Iris pigment epithelial cell (primary cell): ENCODE measurements around the gene HOXA5.

Source experiments
- DNase-seq: peaks from one replicate; pipeline ENCODE4 v3.0.0-alpha.2; 2011; ENCODE audit warnings: low read depth

HOXA5 gene

GRCh38 chr7:27159266-27160144 is 16.0 kb upstream of the HOXA5 start:
- DNase-seq, result no peak

GRCh38 chr7:27158436-27159265 is 15.2 kb upstream of the HOXA5 start:
- no peak for DNase-seq

GRCh38 chr7:27157702-27158431 is 14.4 kb upstream of the HOXA5 start:
- no peak for DNase-seq

GRCh38 chr7:27156916-27157701 is 13.6 kb upstream of the HOXA5 start:
- no peak for DNase-seq

- DNase-seq, result no peak
Measured at GRCh38 chr7:27156508-27156898, 13.0 kb upstream of the HOXA5 start, which contains the start of gene HOXA7. Gene HOXA7 (minus strand): TSS chr7:27156675. CDS start chr7:27156545, 130 bp downstream.

GRCh38 chr7:27155816-27156507 is 12.5 kb upstream of the HOXA5 start:
- no peak for DNase-seq

- DNase-seq, result no peak
Measured at GRCh38 chr7:27154901-27155815, 11.7 kb upstream of the HOXA5 start.

- no peak for DNase-seq
Measured at GRCh38 chr7:27154369-27154768, 10.9 kb upstream of the HOXA5 start.

- no peak for DNase-seq
Measured at GRCh38 chr7:27153526-27153925, 10.0 kb upstream of the HOXA5 start.

GRCh38 chr7:27152816-27153442 is 9.4 kb upstream of the HOXA5 start:
- no peak for DNase-seq

GRCh38 chr7:27151931-27152815 is 8.7 kb upstream of the HOXA5 start, which contains the start of gene HOXA3:
Gene HOXA3 (minus strand): TSS chr7:27152583. CDS start chr7:27110640, 41,943 bp downstream.
- DNase-seq, result no peak

- DNase-seq, result no peak
Measured at GRCh38 chr7:27151341-27151930, 8.0 kb upstream of the HOXA5 start.

- DNase-seq, result peak; percentile 47
Measured at GRCh38 chr7:27150568-27151340, 7.3 kb upstream of the HOXA5 start.

- no peak for DNase-seq
Measured at GRCh38 chr7:27149842-27150567, 6.5 kb upstream of the HOXA5 start.

- DNase-seq, result no peak
Measured at GRCh38 chr7:27148756-27149641, 5.5 kb upstream of the HOXA5 start.
